Endodermal cell (in vitro differentiated cells): ENCODE measurements around the gene ELMO2. TPM values are rescaled to one million over a fixed set of nuclear protein-coding genes. Genes with fewer than 3 reads are reported as not detected.

ENCODE experiments used
- DNase-seq: peaks from one replicate; pipeline ENCODE4 v3.0.0-alpha.2; 2017
- H3K27ac ChIP-seq: 2 replicates; pipeline ENCODE4 v1.5.1; 2013; ENCODE audit warnings: mild to moderate bottlenecking, low read depth, low read length, moderate library complexity
- H3K27me3 ChIP-seq: 2 replicates; pipeline ENCODE4 v1.6.1; 2013; ENCODE audit warnings: mild to moderate bottlenecking, low read length, moderate library complexity; ENCODE audit not compliant: insufficient read depth, control insufficient read depth, poor library complexity, severe bottlenecking
- H3K36me3 ChIP-seq: 2 replicates; pipeline ENCODE4 v1.7.0; 2013; ENCODE audit warnings: mild to moderate bottlenecking, low read length, moderate library complexity; ENCODE audit not compliant: control insufficient read depth, insufficient read depth
- H3K4me1 ChIP-seq: one replicate; pipeline ENCODE4 v1.7.0; 2013; ENCODE audit warnings: low read length; ENCODE audit not compliant: control insufficient read depth, insufficient read depth
- H3K4me3 ChIP-seq: 2 replicates; pipeline ENCODE4 v1.5.1; 2013; ENCODE audit warnings: mild to moderate bottlenecking, low read length, moderate library complexity
- H3K9ac ChIP-seq: 2 replicates; pipeline ENCODE4 v1.6.1; 2013; ENCODE audit warnings: mild to moderate bottlenecking, low read length, moderate library complexity; ENCODE audit not compliant: poor library complexity, severe bottlenecking; ENCODE audit errors: extremely low read depth
- H3K9me3 ChIP-seq: 2 replicates; pipeline ENCODE4 v1.6.1; 2013; ENCODE audit warnings: mild to moderate bottlenecking, low read length, moderate library complexity; ENCODE audit not compliant: control insufficient read depth
- H3K27ac Mint-ChIP-seq: 2 replicates; pipeline ENCODE4 v1.8.0; 2020; ENCODE audit warnings: mixed read lengths
- H3K27me3 Mint-ChIP-seq: 2 replicates; pipeline ENCODE4 v1.8.0; 2021; ENCODE audit warnings: mild to moderate bottlenecking, mixed read lengths; ENCODE audit not compliant: insufficient read depth
- H3K36me3 Mint-ChIP-seq: 2 replicates; pipeline ENCODE4 v1.8.0; 2020; ENCODE audit warnings: low read depth, mixed read lengths
- H3K4me1 Mint-ChIP-seq: 2 replicates; pipeline ENCODE4 v1.8.0; 2020; ENCODE audit warnings: mixed read lengths
- H3K4me3 Mint-ChIP-seq: 2 replicates; pipeline ENCODE4 v1.8.0; 2020; ENCODE audit warnings: mild to moderate bottlenecking, moderate library complexity, mixed read lengths
- H3K9me3 Mint-ChIP-seq: 2 replicates; pipeline ENCODE4 v1.8.0; 2020; ENCODE audit warnings: mild to moderate bottlenecking, mixed read lengths
- CTCF ChIP-seq: fragments of 200-600 bp; sonication (generic); conservative IDR thresholded peaks from 2 replicates; pipeline ENCODE4 v1.5.0; 2021; ENCODE audit warnings: antibody characterized with exemption, mild to moderate bottlenecking
- WGBS, 2 experiments: methylation state at CpG; one replicate each; pipeline versions ENCODE4 v1.1.5 to v1.1.7; 2013; ENCODE audit warnings: missing lambda C conversion rate in 2 of 2, mixed read lengths in 1 of 2; ENCODE audit not compliant: insufficient coverage in 1 of 2, insufficient read length in 1 of 2; 5-methylcytosine and 5-hydroxymethylcytosine counted together
- total RNA-seq, 2 donors: library from RNA; stranded (reverse); fragmentation: NEBNext Ultra II Directional in 1 of 2; extraction: Animal tissue kit (Norgen Biotek cat#: 25700) in 1 of 2; gene quantifications; 2 replicates in 1 of 2; 3 replicates in 1 of 2; pipeline ENCODE4 v1.2.1, GENCODE V29; 2021

ELMO2 gene
- total RNA-seq, 2 donors from 2014 or later: 44.8 to 52.8 TPM

- Mint-ChIP-seq H3K27ac (no peak overlapping the region), H3K27me3 (no peaks in the 10 kb centered on the region), H3K36me3 (peaks cover 14% of the 10 kb centered on the region), H3K4me1 (peaks cover 12% of the 10 kb centered on the region), H3K4me3 (no peak overlapping the region), H3K9me3 (no peaks in the 10 kb centered on the region)
- peaks cover 48% of the 10 kb centered on the region for H3K36me3 ChIP-seq
- no peak overlapping the region for H3K27ac ChIP-seq
- no peak overlapping the region for H3K4me3 ChIP-seq
- no peak overlapping the region for H3K9ac ChIP-seq
- H3K9me3 ChIP-seq: no peaks in the 10 kb centered on the region
- no peak for DNase-seq
- no peaks in the 10 kb centered on the region for H3K4me1 ChIP-seq
- H3K27me3 ChIP-seq: no peaks in the 10 kb centered on the region
- WGBS, 2 experiments: 79 to 95% methylated on average over 2 to 5 of the region's 5 CpGs
- no peak for TF ChIP-seq CTCF
These were observed 45.0 kb downstream of the ELMO2 start for GRCh38 chr20:46361381-46361780.

- Histone ChIP-seq H3K27me3 (no peaks in the 10 kb centered on the region), H3K4me3 (no peak overlapping the region), H3K27ac (no peak overlapping the region), H3K4me1 (no peaks in the 10 kb centered on the region), H3K9ac (no peak overlapping the region), H3K36me3 (peaks cover 53% of the 10 kb centered on the region), H3K9me3 (no peaks in the 10 kb centered on the region)
- Mint-ChIP-seq H3K4me1 (peaks cover 7% of the 10 kb centered on the region), H3K4me3 (no peak overlapping the region), H3K9me3 (no peaks in the 10 kb centered on the region), H3K36me3 (peaks cover 17% of the 10 kb centered on the region), H3K27me3 (no peaks in the 10 kb centered on the region), H3K27ac (no peak overlapping the region)
- WGBS, 2 experiments: 88 to 91% methylated on average over 8 to 10 of the region's 10 CpGs
- TF ChIP-seq CTCF: no peak
- no peak for DNase-seq
These were observed 47.1 kb downstream of the ELMO2 start for GRCh38 chr20:46359233-46359751.

GRCh38 chr20:46358346-46359058 is 47.9 kb downstream of the ELMO2 start:
- H3K4me3 ChIP-seq: no peak overlapping the region
- H3K9ac ChIP-seq: no peak overlapping the region
- Mint-ChIP-seq H3K4me1 (peaks cover 7% of the 10 kb centered on the region), H3K27ac (no peak overlapping the region), H3K9me3 (no peaks in the 10 kb centered on the region), H3K27me3 (no peaks in the 10 kb centered on the region), H3K36me3 (peaks cover 20% of the 10 kb centered on the region), H3K4me3 (no peak overlapping the region)
- no peaks in the 10 kb centered on the region for H3K9me3 ChIP-seq
- no peak for DNase-seq
- 93 to 94% methylated on average over 18 to 19 of the region's 19 CpGs for WGBS, 2 experiments
- no peak for TF ChIP-seq CTCF
- H3K27me3 ChIP-seq: no peaks in the 10 kb centered on the region
- H3K4me1 ChIP-seq: no peaks in the 10 kb centered on the region
- peaks cover 57% of the 10 kb centered on the region for H3K36me3 ChIP-seq
- H3K27ac ChIP-seq: no peak overlapping the region
